HEK293 (cell line): Measurements from ENCODE around the gene CELA1.

Experiments
- HOXD13 ChIP-seq: sonication (generic); formaldehyde crosslinking; IDR thresholded peaks from 2 replicates; pipeline ENCODE4 v1.8.0; 2022; ENCODE audit warnings: missing genetic modification reagents, borderline replicate concordance
- RBAK ChIP-seq: fragments of 450-650 bp; formaldehyde crosslinking; IDR thresholded peaks from 2 replicates; pipeline ENCODE4 v1.5.1; 2016; ENCODE audit warnings: missing biosample characterization, missing genetic modification characterization
- SCRT1 ChIP-seq: fragments of 450-650 bp; formaldehyde crosslinking; IDR thresholded peaks from 2 replicates; pipeline ENCODE4 v1.5.1; 2016; ENCODE audit warnings: missing biosample characterization, missing genetic modification characterization, borderline replicate concordance
- ZFHX2 ChIP-seq: fragments of 450-650 bp; formaldehyde crosslinking; conservative IDR thresholded peaks from 2 replicates; pipeline ENCODE4 v1.5.1; 2016; ENCODE audit warnings: missing biosample characterization, missing genetic modification characterization
- ZFP3 ChIP-seq: fragments of 450-650 bp; formaldehyde crosslinking; IDR thresholded peaks from 2 replicates; pipeline ENCODE4 v1.5.1; 2016; ENCODE audit warnings: low read depth, missing biosample characterization, missing genetic modification characterization
- ZNF202 ChIP-seq: fragments of 450-650 bp; formaldehyde crosslinking; IDR thresholded peaks from 2 replicates; pipeline ENCODE4 v1.5.1; 2016; ENCODE audit warnings: missing biosample characterization, missing genetic modification characterization, borderline replicate concordance
- ZNF211 ChIP-seq: fragments of 450-650 bp; formaldehyde crosslinking; IDR thresholded peaks from 2 replicates; pipeline ENCODE4 v1.5.1; 2016; ENCODE audit warnings: low read depth, missing biosample characterization, missing genetic modification characterization
- ZNF23 ChIP-seq: fragments of 450-650 bp; formaldehyde crosslinking; IDR thresholded peaks from 2 replicates; pipeline ENCODE4 v1.5.1; 2016; ENCODE audit warnings: missing biosample characterization, missing genetic modification characterization, borderline replicate concordance
- ZNF248 ChIP-seq: fragments of 450-650 bp; formaldehyde crosslinking; IDR thresholded peaks from 2 replicates; pipeline ENCODE4 v1.5.1; 2017; ENCODE audit warnings: missing biosample characterization, missing genetic modification characterization
- ZNF324 ChIP-seq: fragments of 450-650 bp; formaldehyde crosslinking; IDR thresholded peaks from 2 replicates; pipeline ENCODE4 v1.5.1; 2016; ENCODE audit warnings: missing biosample characterization, missing genetic modification characterization
- ZNF341 ChIP-seq: fragments of 450-650 bp; formaldehyde crosslinking; IDR thresholded peaks from 2 replicates; pipeline ENCODE4; 2016; ENCODE audit warnings: low read depth, missing biosample characterization, missing genetic modification characterization
- ZNF354C ChIP-seq: fragments of 450-650 bp; formaldehyde crosslinking; IDR thresholded peaks from 2 replicates; pipeline ENCODE4 v1.5.1; 2016; ENCODE audit warnings: missing biosample characterization, missing genetic modification characterization, low read depth, borderline replicate concordance
- ZNF37A ChIP-seq: fragments of 450-650 bp; IDR thresholded peaks from 2 replicates; pipeline ENCODE4 v1.5.1; 2018; ENCODE audit warnings: missing biosample characterization, missing genetic modification characterization
- ZNF394 ChIP-seq: fragments of 450-650 bp; formaldehyde crosslinking; IDR thresholded peaks from 2 replicates; pipeline ENCODE4 v1.5.1; 2016; ENCODE audit warnings: missing biosample characterization, missing genetic modification characterization, mild to moderate bottlenecking, moderate library complexity, borderline replicate concordance
- ZNF530 ChIP-seq: fragments of 450-650 bp; formaldehyde crosslinking; IDR thresholded peaks from 2 replicates; pipeline ENCODE4 v1.5.1; 2016; ENCODE audit warnings: low read depth, missing biosample characterization, missing genetic modification characterization
- ZNF623 ChIP-seq: fragments of 450-650 bp; formaldehyde crosslinking; IDR thresholded peaks from 2 replicates; pipeline ENCODE4 v1.5.1; 2016; ENCODE audit warnings: missing biosample characterization, missing genetic modification characterization
- ZNF658 ChIP-seq: fragments of 450-650 bp; formaldehyde crosslinking; IDR thresholded peaks from 2 replicates; pipeline ENCODE4; 2016; ENCODE audit warnings: missing biosample characterization, missing genetic modification characterization
- ZNF670 ChIP-seq: fragments of 450-650 bp; formaldehyde crosslinking; IDR thresholded peaks from 2 replicates; pipeline ENCODE4 v1.5.1; 2016; ENCODE audit warnings: missing biosample characterization, missing genetic modification characterization, low read depth
- ZNF76 ChIP-seq: fragments of 450-650 bp; formaldehyde crosslinking; IDR thresholded peaks from 2 replicates; pipeline ENCODE4; 2016; ENCODE audit warnings: low read depth, missing biosample characterization, missing genetic modification characterization, borderline replicate concordance
- ZNF785 ChIP-seq: fragments of 450-650 bp; formaldehyde crosslinking; IDR thresholded peaks from 2 replicates; pipeline ENCODE4 v1.5.1; 2016; ENCODE audit warnings: missing biosample characterization, missing genetic modification characterization
- ZNF843 ChIP-seq: fragments of 450-650 bp; formaldehyde crosslinking; IDR thresholded peaks from 2 replicates; pipeline ENCODE4 v1.5.1; 2016; ENCODE audit warnings: missing biosample characterization, missing genetic modification characterization
- ZSCAN30 ChIP-seq: fragments of 450-650 bp; IDR thresholded peaks from 2 replicates; pipeline ENCODE4 v1.5.1; 2018; ENCODE audit warnings: missing biosample characterization, mild to moderate bottlenecking, missing genetic modification characterization, moderate library complexity
- TF ChIP-seq, protein P1 (sequence below): fragments of 450-650 bp; formaldehyde crosslinking; IDR thresholded peaks from 2 replicates; pipeline ENCODE4 v1.5.1; 2016; ENCODE audit warnings: missing biosample characterization, missing genetic modification characterization
- TF ChIP-seq, protein P2 (sequence below): fragments of 450-650 bp; formaldehyde crosslinking; IDR thresholded peaks from 2 replicates; pipeline ENCODE4 v1.5.1; 2017; ENCODE audit warnings: missing biosample characterization, missing genetic modification characterization
- TF ChIP-seq, protein P3 (sequence below): fragments of 450-650 bp; formaldehyde crosslinking; IDR thresholded peaks from 2 replicates; pipeline ENCODE4 v1.5.1; 2016; ENCODE audit warnings: missing biosample characterization, missing genetic modification characterization
- TF ChIP-seq, protein P4 (sequence below): fragments of 450-650 bp; formaldehyde crosslinking; IDR thresholded peaks from 2 replicates; pipeline ENCODE4 v1.5.1; 2016; ENCODE audit warnings: missing biosample characterization, missing genetic modification characterization
- TF ChIP-seq, protein P5 (sequence below): fragments of 450-650 bp; formaldehyde crosslinking; IDR thresholded peaks from 2 replicates; pipeline ENCODE4 v1.5.1; 2016; ENCODE audit warnings: missing biosample characterization, missing genetic modification characterization
- TF ChIP-seq, protein P6 (sequence below): fragments of 450-650 bp; formaldehyde crosslinking; IDR thresholded peaks from 2 replicates; pipeline ENCODE4 v1.5.1; 2016; ENCODE audit warnings: missing biosample characterization, missing genetic modification characterization

CELA1 gene

DNA sequence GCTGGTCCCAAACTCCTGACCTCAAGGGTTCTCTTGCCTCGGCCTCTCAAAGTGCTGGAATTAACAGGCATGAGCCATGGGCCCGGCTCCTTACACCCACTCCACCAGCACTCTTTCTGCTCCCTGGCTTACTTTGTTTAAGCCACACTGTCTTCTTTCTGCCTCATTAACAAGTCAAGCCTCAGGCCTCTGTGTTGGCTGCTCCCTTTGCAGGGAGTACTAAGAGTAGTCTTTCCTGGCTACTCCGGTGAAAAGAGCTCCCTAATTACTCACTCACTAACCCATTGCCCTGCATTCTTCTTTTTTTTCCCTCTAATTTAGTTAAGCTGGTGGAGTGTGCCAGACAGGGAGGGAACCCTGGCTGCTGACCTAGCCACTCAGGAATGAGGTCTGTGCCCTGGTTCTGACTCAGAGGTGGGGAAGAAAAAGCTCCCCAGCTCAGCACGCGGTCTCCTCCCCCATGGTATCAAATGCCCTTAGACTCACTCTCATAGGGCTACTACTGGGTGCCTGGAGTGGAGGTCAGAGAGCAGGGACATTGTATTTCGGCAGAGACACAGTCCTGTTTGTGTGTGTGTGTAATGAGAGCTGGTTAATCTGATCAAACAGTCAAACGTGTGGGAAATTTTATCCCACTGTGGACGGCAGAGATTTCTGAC lies 24.9 kb upstream of the CELA1 start (continued):
- TF ChIP-seq, protein P1, sequence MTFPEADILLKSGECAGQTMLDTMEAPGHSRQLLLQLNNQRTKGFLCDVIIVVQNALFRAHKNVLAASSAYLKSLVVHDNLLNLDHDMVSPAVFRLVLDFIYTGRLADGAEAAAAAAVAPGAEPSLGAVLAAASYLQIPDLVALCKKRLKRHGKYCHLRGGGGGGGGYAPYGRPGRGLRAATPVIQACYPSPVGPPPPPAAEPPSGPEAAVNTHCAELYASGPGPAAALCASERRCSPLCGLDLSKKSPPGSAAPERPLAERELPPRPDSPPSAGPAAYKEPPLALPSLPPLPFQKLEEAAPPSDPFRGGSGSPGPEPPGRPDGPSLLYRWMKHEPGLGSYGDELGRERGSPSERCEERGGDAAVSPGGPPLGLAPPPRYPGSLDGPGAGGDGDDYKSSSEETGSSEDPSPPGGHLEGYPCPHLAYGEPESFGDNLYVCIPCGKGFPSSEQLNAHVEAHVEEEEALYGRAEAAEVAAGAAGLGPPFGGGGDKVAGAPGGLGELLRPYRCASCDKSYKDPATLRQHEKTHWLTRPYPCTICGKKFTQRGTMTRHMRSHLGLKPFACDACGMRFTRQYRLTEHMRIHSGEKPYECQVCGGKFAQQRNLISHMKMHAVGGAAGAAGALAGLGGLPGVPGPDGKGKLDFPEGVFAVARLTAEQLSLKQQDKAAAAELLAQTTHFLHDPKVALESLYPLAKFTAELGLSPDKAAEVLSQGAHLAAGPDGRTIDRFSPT (tag by site-specific recombination): 0 out of 2 replicates have a peak, but pooled peaks have one; percentile 42
- TF ChIP-seq ZNF76 (tag by site-specific recombination): no peak
- TF ChIP-seq, protein P2, sequence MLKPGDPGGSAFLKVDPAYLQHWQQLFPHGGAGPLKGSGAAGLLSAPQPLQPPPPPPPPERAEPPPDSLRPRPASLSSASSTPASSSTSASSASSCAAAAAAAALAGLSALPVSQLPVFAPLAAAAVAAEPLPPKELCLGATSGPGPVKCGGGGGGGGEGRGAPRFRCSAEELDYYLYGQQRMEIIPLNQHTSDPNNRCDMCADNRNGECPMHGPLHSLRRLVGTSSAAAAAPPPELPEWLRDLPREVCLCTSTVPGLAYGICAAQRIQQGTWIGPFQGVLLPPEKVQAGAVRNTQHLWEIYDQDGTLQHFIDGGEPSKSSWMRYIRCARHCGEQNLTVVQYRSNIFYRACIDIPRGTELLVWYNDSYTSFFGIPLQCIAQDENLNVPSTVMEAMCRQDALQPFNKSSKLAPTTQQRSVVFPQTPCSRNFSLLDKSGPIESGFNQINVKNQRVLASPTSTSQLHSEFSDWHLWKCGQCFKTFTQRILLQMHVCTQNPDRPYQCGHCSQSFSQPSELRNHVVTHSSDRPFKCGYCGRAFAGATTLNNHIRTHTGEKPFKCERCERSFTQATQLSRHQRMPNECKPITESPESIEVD (tag by site-specific recombination): peak; percentile 87
- TF ChIP-seq HOXD13 (CRISPR knock-in tag): no peak
- TF ChIP-seq ZNF843: peak; percentile 85
- TF ChIP-seq, protein P3, sequence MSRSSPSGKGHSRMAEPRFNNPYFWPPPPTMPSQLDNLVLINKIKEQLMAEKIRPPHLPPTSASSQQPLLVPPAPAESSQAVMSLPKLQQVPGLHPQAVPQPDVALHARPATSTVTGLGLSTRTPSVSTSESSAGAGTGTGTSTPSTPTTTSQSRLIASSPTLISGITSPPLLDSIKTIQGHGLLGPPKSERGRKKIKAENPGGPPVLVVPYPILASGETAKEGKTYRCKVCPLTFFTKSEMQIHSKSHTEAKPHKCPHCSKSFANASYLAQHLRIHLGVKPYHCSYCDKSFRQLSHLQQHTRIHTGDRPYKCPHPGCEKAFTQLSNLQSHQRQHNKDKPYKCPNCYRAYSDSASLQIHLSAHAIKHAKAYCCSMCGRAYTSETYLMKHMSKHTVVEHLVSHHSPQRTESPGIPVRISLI: peak; percentile 99
- no peak for TF ChIP-seq ZNF658 (tag by site-specific recombination)
- no peak for TF ChIP-seq ZNF211 (tag by site-specific recombination)
- no peak for TF ChIP-seq RBAK (tag by site-specific recombination)
- TF ChIP-seq ZNF670 (tag by site-specific recombination): no peak
- TF ChIP-seq, protein P4, sequence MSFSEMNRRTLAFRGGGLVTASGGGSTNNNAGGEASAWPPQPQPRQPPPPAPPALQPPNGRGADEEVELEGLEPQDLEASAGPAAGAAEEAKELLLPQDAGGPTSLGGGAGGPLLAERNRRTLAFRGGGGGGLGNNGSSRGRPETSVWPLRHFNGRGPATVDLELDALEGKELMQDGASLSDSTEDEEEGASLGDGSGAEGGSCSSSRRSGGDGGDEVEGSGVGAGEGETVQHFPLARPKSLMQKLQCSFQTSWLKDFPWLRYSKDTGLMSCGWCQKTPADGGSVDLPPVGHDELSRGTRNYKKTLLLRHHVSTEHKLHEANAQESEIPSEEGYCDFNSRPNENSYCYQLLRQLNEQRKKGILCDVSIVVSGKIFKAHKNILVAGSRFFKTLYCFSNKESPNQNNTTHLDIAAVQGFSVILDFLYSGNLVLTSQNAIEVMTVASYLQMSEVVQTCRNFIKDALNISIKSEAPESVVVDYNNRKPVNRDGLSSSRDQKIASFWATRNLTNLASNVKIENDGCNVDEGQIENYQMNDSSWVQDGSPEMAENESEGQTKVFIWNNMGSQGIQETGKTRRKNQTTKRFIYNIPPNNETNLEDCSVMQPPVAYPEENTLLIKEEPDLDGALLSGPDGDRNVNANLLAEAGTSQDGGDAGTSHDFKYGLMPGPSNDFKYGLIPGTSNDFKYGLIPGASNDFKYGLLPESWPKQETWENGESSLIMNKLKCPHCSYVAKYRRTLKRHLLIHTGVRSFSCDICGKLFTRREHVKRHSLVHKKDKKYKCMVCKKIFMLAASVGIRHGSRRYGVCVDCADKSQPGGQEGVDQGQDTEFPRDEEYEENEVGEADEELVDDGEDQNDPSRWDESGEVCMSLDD: no peak
- no peak for TF ChIP-seq ZNF354C (tag by site-specific recombination)
- no peak for TF ChIP-seq ZNF37A (tag by site-specific recombination)
- TF ChIP-seq ZSCAN30 (tag by site-specific recombination): 0 out of 2 replicates have a peak, but pooled peaks have one; percentile 35
- TF ChIP-seq ZNF324 (tag by site-specific recombination): peak; percentile 62; the same call in 1 of the 2 replicates
- peak; percentile 98 for TF ChIP-seq ZNF394 (tag by site-specific recombination)
- no peak for TF ChIP-seq ZNF248 (tag by site-specific recombination)
- no peak for TF ChIP-seq ZNF341 (tag by site-specific recombination)
- TF ChIP-seq ZNF530: no peak
- TF ChIP-seq ZNF785 (tag by site-specific recombination): no peak
- TF ChIP-seq, protein P5, sequence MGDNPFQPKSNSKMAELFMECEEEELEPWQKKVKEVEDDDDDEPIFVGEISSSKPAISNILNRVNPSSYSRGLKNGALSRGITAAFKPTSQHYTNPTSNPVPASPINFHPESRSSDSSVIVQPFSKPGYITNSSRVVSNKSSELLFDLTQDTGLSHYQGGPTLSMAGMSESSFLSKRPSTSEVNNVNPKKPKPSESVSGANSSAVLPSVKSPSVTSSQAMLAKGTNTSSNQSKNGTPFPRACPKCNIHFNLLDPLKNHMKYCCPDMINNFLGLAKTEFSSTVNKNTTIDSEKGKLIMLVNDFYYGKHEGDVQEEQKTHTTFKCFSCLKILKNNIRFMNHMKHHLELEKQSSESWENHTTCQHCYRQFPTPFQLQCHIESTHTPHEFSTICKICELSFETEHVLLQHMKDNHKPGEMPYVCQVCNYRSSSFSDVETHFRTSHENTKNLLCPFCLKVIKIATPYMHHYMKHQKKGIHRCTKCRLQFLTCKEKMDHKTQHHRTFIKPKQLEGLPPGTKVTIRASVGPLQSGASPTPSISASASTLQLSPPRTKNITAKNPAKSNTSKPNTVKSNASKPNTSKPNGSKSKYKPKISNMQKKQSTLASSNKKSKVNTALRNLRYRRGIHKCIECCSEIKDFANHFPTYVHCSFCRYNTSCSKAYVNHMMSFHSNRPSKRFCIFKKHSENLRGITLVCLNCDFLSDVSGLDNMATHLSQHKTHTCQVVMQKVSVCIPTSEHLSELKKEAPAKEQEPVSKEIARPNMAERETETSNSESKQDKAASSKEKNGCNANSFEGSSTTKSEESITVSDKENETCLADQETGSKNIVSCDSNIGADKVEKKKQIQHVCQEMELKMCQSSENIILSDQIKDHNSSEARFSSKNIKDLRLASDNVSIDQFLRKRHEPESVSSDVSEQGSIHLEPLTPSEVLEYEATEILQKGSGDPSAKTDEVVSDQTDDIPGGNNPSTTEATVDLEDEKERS (tag by site-specific recombination): no peak
- TF ChIP-seq, protein P6, sequence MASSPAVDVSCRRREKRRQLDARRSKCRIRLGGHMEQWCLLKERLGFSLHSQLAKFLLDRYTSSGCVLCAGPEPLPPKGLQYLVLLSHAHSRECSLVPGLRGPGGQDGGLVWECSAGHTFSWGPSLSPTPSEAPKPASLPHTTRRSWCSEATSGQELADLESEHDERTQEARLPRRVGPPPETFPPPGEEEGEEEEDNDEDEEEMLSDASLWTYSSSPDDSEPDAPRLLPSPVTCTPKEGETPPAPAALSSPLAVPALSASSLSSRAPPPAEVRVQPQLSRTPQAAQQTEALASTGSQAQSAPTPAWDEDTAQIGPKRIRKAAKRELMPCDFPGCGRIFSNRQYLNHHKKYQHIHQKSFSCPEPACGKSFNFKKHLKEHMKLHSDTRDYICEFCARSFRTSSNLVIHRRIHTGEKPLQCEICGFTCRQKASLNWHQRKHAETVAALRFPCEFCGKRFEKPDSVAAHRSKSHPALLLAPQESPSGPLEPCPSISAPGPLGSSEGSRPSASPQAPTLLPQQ (tag by site-specific recombination): peak; percentile 69
- TF ChIP-seq ZNF623: no peak
- no peak for TF ChIP-seq ZNF23 (tag by site-specific recombination)
- TF ChIP-seq SCRT1: no peak
- no peak for TF ChIP-seq ZNF202 (tag by site-specific recombination)
- no peak for TF ChIP-seq ZFP3
- peak; percentile 52 for TF ChIP-seq ZFHX2
